NT2/D1 (cell line): ENCODE data around the gene NFKB1.

Experiments used
- SUZ12 ChIP-seq: IDR thresholded peaks from 2 replicates; pipeline ENCODE4 v1.6.1; 2011; ENCODE audit not compliant: insufficient read length, insufficient read depth; ENCODE audit errors: extremely low read depth
- YY1 ChIP-seq: IDR thresholded peaks from 2 replicates; pipeline ENCODE4 v1.6.1; 2011; ENCODE audit not compliant: insufficient read length, insufficient read depth

DNA sequence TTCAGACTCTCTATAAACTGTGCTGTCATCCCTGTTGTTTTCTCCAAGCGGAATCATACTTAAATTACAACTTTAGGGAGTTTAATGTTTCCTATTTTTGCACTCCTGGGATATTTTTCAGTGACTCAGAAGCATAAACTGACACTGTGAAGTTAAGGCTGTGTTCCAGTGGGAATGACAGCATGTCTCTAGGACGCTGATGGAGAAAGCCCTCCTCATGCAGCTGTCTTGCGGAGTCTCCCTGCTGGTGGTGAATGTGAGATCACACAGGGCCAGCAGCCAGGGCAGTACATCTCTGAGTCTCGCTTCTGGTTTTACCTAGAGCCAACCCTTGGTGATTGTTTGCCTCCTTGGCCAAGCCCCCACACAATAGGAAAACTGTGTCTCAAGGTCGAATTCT is 53.3 kb downstream of the NFKB1 start:
- TF ChIP-seq SUZ12, result no peak
- TF ChIP-seq YY1, result no peak
